HL-60/S4 treated with phorbol 12-myristate 13-acetate at 8.2 ng/mL for 4 days and 3 days (cell line): ENCODE measurements around the gene PLCB4.

ENCODE experiments used
- in situ Hi-C: fragments of 300-500 bp; cut with MboI; formaldehyde crosslinking; loops from 2 replicates; pipeline ENCODE4 v1.15.0; 2022; ENCODE audit warnings: low sequenced_read_pairs

The PLCB4 gene

DNA sequence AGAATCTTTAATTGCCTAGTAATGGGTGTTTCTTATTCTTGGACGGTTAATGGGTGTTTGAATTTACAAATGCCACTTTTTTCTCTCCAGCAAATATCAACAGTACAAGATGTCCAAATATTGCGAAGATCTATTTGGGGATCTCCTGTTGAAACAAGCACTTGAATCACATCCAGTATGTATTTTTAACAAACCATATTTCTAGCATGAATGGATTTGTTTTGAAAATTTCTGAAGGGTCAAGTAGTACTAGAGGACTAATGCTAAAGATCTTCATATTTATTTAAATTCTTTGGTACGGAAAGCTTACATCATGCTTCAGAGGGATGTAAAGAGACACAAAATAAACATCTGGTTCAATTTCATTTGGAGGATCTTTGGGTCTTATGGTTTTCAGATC is 321.6 kb downstream of the PLCB4 start:
- in situ Hi-C loops, result no loop called here

DNA sequence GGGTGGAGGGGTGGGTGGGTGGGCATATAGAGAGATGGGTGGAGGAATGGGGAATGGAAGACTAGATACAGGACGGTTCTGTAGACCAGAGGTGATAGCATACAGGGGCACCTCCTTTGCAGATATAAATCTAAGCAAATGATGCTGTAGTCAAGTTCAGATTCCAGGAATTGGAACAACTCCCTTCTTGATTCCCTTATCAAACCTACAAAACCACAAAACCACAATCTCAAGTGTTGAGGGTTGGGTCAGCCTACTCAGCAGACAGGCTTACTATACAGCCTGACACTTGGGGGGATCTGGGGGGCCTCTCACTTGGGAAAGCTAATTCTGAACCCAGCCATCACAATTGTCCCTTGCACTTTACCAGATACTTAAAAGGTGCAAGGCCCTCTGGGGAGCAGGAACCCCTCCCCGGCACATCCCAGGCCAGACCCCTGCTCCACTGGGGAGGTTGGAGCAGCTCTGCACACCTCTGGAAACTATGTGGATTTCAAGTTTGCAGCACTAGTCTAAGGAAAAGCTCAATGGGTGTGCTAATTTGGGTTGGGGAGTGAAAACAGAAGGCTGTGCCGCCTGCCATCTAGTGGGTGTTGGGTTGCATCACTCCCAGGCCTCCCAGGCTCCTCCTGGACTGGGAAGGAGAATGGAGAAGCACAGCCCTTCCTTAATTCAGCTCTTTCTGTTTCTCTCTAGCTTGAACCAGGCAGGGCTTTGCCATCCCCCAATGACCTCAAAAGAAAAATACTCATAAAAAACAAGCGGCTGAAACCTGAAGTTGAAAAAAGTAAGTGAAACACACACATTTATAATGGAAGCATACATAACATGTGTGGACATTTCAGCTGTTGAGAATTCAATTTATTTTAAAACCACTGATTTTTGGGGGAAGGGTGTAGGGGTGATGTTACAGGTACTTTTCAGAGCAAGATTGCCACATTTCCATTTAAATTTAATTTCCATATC is 324.3 kb downstream of the PLCB4 start:
- in situ Hi-C loops, result no loop called here

DNA sequence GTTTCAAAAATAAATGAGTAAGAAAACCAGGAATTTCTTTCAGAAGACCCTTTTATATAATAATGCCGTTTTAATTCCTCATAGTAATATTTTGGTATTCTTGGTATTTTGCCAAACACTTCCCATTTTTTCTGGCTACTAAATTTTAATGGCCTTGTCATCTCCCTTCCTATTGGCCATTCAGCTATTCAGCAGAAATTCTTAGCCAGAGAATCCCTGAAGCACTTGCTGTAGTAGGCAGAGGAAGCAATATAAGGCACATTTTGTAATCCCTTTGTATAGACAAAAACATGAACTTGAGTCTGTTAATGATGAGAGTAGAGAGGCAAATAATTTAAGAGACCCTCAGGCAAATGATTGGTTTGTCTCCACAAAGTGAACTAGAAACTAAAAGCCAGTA is 327.1 kb downstream of the PLCB4 start:
- in situ Hi-C loops, result no loop called here

DNA sequence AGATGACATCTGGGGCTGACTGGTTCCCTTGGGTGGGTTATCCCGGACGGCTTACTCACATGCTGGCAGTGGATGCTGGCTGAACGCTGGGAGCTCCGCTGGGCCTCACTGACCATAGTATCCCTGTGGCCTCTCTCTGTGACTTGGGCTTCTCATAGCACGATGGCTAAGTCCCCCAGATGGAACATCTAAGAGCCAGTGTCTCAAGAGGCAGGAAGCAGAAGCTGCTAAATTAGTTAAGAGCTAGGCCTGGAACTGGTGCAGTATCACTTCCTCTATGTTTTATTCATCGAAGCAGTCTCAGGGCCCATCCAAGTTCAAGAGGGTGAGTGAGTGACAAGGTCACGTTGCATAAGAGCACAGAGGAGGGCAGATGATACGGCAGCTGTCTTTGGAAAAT is 329.0 kb downstream of the PLCB4 start:
- in situ Hi-C loops, result no loop called here

DNA sequence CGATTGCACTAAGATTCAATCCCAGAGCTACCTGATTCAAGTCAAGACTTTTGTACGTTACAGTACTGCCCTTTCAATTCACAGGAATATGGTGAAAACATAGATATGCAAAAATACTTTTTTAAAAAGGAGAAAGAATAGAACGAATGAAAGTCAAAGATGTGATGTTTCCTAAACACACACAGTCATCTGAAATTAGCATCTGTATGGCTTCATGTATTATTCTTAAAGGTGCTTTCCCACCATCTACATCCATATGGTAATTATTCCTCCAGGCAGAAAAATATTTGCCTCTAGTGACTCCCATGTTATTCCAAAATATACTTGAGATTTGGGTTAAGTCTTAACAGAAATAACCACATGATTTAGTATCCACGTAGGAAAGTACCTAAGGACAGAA is 330.0 kb downstream of the PLCB4 start:
- in situ Hi-C loops, result no loop called here

DNA sequence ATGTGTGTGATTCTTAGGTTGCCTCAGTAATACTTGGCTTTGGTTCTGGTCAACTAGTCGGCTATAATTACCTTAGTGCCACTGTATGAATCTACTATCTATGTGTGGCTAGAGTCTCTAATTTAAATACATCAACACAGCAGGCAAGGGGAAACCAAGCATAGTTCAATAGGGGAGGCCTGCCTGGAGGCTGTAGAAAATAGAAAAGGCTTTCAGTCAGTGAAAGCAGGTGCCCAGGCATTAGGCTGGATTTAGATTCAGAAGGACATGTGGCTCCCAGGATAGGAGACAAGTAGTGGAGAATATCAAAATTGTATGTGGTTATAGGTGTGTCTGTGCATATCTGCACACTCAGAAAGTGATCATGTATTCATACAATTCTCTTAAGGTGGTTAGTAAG is 330.4 kb downstream of the PLCB4 start:
- in situ Hi-C loops, result no loop called here

DNA sequence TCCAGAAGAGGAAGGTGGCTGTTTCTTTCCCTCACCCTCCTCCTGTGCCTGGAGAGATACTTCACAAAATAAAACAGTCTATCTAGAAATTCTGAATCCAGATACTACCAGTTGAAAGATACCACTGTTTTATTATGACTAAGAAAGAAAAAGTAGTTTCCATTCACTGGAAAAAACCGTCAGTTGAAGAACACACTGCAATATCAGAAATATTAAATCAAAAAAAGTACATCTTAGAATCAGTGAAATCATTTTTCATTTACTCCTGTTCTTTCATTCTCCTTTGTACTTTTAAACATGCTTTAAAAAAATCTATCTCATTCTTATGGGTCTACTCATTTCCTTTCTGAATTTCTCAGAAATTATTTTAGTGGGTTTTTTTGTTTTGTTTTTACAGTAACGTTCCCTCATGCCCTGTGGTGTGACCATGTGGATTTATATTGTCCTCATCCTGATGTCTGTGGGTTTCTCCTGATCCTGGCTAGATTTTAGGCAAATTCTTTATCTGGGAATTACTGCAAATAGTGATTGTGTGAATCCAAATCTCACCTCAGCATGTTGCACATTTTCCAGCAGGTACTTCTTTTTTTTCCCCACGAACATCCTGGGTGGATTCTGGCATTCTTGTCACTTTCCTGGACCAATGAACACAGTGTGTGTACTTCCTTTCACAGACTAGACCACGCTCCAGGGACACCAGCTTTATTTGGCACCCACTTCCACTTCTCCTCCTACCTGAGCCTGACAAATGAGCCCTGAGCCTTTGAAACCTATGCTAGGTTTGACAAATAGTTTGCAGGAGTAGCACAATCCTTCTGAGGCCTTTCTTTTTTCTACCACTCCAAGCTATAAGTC is 331.5 kb downstream of the PLCB4 start:
- in situ Hi-C loops, result no loop called here

DNA sequence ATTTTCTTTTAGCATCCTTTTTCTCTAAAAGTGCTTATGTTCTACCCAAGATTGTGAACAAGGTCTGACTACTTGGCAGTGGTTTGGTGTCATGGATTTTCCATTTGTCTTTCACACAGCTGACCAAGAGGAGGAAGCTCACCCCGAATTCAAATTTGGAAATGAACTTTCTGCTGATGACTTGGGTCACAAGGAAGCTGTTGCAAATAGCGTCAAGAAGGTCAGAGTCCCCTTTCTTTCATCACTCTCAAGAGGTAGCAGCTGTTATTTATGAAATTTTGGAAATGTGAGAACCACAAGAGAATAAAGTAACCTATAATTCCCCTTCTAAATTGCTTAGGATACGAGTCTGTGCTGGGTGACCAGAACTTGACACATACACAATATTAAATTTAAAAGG is 332.5 kb downstream of the PLCB4 start:
- in situ Hi-C loops, result no loop called here

DNA sequence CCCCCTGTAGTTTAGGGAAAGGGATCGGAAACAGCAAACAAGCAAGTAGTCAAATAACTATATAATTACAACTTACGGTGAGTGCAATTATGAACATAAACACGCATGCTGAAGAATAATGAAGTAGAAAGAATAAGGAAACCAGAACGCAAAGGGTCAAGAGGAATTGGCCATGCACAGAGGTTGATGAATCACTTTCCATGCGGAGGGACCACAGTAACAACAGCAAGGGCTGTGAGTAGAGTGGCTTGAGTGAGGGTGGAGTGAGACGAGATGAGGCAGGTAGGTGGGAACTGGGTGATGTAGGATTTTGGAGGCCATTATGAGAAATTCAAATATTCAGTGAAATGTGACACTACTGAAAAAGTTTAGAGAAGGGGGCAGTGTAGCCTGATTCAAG is 333.3 kb downstream of the PLCB4 start:
- in situ Hi-C loops, result no loop called here

DNA sequence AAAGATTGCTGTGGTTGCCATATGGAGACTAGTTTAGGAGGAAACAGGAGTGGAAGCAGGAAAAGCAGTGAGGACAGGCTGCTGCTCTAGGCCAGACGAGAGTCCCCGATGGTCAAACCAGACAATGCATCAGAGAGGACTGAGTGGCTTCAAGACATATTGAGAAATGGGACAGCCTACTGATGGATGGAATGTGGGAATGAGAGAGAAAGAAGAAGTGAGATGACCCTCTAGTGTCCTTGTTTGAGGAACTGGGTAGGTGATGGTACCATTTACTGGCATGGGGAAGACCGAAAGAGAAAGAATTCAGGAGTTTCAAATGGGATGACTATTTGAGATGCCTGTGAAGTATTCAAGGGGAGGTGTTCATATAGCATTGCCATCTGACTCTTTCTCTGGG is 333.7 kb downstream of the PLCB4 start:
- in situ Hi-C loops, result no loop called here

DNA sequence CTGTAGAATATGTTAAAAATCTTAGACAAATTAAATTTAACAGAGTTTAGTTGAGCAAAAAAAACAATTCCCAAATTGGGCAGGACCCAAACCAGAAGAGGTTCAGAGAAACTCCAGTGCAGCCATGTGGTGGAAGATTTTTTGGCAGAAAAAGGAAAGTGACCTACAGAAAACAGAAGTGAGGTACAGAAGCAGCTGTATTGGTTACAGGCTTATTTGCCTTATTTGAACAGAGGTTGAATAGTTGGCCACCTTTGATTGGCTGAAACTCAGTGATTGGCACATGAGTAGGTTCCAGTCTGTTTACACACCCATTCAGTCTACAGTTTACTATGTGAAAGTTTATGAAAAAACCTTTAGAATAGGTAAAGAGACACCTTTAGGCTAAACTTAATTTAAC is 334.6 kb downstream of the PLCB4 start:
- in situ Hi-C loops, result no loop called here

DNA sequence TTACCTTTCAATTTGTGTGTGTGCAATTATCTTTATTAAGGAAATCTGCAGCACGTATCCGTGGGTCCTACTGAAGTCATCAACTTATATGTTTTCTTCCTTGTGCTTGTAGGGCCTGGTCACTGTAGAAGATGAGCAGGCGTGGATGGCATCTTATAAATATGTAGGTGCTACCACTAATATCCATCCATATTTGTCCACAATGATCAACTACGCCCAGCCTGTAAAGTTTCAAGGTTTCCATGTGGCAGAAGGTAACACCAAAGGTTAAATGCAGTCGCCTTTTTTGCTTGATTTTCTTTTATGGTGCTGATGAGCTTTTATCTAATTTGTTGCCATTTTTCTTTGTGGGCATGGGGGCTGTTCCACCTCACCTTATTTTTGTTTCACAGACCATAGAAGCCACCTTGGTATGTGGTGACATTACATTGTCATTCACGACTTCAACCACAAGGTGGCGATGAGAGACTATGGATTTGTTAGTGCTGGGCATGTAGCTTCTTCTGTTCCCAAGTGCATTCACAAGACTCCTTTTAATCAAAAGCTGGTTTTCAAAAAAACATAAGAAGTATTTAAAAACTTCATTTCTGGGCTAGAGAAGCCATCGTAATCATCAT is 339.0 kb downstream of the PLCB4 start:
- in situ Hi-C loops, result no loop called here

DNA sequence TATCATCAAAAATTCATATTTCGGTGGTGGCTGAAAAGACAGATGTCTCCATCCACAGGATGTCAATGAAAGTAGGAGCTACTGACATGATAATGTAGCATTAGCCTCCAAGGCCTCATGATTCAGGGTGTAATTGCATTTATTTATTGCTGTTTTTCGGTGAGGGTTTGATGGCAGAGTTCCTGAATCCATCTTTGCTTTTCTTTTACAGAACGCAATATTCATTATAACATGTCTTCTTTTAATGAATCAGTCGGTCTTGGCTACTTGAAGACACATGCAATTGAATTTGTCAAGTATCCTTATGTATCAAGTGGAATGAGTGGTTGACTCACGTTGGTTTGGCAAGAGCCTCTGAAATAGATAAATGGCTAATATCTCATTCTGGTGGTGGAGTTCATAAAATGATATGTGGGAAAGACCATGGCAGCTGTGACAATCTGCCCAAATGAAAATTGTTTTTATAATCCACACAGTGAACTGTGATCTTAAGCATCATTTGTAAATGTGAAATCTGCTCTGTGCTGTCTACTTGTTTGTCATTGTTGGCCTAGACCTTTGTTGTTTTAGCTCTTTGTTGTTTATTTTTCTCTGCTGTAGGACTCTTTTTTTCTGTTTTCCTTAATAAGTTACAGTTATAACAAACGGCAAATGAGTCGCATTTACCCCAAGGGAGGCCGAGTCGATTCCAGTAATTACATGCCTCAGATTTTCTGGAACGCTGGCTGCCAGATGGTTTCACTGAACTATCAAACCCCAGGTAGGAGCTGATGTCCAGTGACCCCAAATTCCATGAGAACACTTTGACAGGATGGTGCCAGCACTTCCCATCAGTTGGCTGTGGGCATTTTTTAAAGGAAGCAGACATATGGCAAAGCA is 339.8 kb downstream of the PLCB4 start:
- in situ Hi-C loops, result no loop called here

DNA sequence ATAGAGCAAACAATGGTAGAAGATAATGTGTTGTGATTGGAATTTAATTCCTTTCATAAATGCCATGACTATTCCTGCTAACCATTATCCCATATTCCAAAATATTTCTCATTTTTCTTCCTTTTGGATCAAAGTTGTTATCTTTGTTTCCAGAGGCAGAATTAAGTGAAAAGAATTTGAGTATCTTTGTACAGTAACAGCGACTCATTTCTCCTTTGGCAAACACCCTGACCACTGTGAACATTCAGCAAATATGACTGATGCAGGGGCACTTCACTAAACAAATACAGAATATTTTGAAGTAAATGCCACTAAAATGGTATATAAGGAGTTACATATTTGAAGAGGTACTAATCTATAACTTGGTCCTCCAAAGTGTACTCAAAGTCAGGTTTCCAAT is 340.5 kb downstream of the PLCB4 start:
- in situ Hi-C loops, result no loop called here

DNA sequence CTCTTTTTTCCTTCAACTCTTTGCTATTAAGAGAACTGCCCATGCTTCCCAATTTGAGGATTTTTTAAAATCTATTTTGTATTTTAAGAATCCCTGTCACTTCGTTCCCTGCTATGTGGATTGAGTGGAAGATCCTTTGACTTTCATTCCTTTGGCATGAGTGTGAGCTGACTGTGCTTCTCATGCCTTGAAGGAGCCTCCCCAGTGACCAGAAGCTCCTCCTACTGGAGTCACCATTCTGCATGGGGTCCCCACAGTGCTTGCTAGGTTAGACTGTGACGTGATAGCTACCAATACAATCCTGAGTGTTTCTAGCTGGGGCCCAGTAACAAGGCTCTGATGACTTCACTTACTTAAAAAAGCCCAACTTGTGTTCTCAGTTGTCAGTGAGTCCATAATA is 341.1 kb downstream of the PLCB4 start:
- in situ Hi-C loops, result loop anchor here (10.0 kb wide), 1 partner anchor 195 kb away; no protein-coding TSS in a partner anchor

DNA sequence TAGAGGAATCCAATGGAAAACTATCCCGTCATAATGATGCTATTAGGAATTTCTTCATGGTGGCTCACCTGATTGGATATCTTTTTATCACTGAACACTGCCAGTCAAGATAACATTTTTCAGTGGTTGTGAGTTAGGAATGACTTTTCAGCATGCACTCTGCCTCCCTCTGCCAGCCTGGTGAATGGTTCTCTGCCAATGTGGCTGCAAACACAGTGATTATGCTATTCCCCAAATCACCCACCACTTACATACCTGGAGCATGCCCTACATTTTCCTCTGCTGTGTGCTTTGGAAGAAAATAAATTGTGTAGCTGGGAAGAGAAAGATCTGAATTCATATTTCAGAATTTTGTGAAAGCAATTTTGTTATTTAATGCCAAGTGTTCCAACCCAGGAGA is 342.9 kb downstream of the PLCB4 start:
- in situ Hi-C loops, result loop anchor here (10.0 kb wide), 1 partner anchor 193 kb away; no protein-coding TSS in a partner anchor

DNA sequence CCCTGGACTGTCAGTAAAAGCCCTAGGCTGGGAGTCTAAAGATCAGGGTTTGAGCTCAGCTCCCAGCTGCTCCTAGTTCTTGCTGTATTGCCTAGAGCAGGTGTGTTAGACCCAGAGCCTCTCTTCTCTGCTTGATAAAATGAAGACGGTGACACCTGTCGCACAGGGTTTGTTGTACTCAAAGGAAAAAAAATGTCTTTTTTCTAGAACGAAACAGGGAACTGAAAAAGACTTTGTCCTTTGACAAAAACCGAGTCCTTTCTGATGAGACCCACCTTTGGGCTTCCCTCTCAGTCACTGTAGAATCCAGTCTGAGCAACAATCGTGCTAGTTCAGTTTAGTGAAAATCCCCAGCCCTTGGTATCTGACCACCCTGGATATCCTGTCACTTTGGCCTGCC is 343.4 kb downstream of the PLCB4 start:
- in situ Hi-C loops, result loop anchor here (10.0 kb wide), 1 partner anchor 192 kb away; no protein-coding TSS in a partner anchor

DNA sequence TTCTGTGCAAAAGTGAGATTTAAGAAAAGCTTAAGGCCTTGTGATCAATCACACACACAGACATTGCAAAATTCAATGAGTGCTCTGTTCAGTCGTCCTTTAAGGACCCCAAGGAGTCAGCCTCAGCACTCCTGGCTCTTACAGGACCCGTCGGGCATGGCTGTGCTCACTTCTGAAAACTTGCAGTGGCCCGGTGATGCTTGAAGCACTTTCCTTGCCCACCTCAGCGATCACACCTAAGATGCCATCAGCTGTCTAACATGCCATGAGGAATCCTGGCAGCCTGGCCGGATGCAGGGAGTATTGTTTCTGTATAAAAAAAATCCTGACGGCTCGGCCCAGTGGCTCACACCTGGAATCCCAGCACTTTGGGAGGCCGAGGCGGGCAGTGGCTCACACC is 344.1 kb downstream of the PLCB4 start:
- in situ Hi-C loops, result loop anchor here (10.0 kb wide), 1 partner anchor 192 kb away; no protein-coding TSS in a partner anchor

DNA sequence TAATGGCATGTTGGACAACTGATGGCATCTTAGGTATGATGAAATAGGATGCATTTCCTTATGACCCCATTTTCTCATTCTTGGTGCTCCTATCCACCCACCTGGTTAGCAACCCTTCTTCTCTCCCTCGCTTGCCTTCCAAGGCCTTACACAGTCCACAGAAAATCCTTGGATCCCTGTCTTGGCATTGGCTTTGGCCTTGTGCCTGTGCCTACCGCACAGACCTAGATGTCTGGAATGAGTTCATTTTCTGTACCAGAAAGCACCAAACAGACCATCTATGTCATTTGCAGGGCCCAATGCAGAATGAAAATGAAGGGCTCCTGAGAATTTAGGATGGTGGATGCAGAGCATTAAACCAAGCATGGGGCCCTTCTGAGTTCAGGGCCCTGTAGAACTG is 346.5 kb downstream of the PLCB4 start:
- in situ Hi-C loops, result loop anchor here (10.0 kb wide), 1 partner anchor 189 kb away; no protein-coding TSS in a partner anchor

DNA sequence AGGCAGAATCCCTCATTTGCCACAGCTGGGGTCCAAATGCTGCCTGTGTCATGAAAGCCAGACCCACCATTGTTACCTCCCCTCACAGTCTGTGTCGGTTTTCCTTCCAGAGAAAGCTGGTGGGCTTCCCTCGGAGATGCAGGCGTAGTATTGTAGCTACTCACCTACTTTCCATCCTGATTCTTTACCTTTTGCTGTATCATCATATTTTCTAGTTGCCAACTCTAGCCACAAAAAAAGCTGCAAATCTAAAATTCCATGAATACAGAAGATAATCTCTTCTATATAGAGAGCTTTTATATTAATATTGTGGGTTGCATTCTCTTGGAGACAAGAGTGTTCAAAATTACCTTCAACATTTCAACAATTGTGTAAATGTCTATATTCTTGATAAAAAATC is 347.5 kb downstream of the PLCB4 start:
- in situ Hi-C loops, result loop anchor here (10.0 kb wide), 1 partner anchor 188 kb away; no protein-coding TSS in a partner anchor
